GM12878 (cell line): ENCODE results near the gene CARD9. TPM values are rescaled to one million over a fixed set of nuclear protein-coding genes. Genes with fewer than 3 reads are reported as not detected.

Experiments used
- ATF7 ChIP-seq: fragments of 450-650 bp; IDR thresholded peaks from 2 replicates; pipeline ENCODE4 v1.6.1; 2016; ENCODE audit warnings: low read depth, mild to moderate bottlenecking
- CBFB ChIP-seq: IDR thresholded peaks from 2 replicates; pipeline ENCODE4 v1.6.1; 2016; ENCODE audit warnings: antibody characterized with exemption, low read depth
- HCFC1 ChIP-seq: fragments of 150-350 bp; IDR thresholded peaks from 2 replicates; pipeline ENCODE4 v1.6.1; 2014; ENCODE audit warnings: low read length
- IKZF2 ChIP-seq, 2 experiments: fragments of 450-650 bp; IDR thresholded peaks; 2 replicates each; pipeline ENCODE4 v1.6.1; 2017; ENCODE audit warnings: mild to moderate bottlenecking in 2 of 2, moderate library complexity in 2 of 2
- KLF5 ChIP-seq: fragments of 450-650 bp; IDR thresholded peaks from 2 replicates; pipeline ENCODE4 v1.6.1; 2014; ENCODE audit warnings: mild to moderate bottlenecking; ENCODE audit not compliant: partially characterized antibody
- MXI1 ChIP-seq: fragments of 150-350 bp; IDR thresholded peaks from 2 replicates; pipeline ENCODE4 v1.6.1; 2011; ENCODE audit warnings: low read depth, mild to moderate bottlenecking, inconsistent platforms, low read length, improper control_type of control experiment
- NR2C2 ChIP-seq: IDR thresholded peaks from 2 replicates; pipeline ENCODE4 v1.6.1; 2011; ENCODE audit warnings: borderline replicate concordance, low read depth; ENCODE audit not compliant: control insufficient read depth, insufficient read length
- SMC3 ChIP-seq: IDR thresholded peaks from 2 replicates; pipeline ENCODE4 v1.6.1; 2011; ENCODE audit warnings: low read length, improper control_type of control experiment, borderline replicate concordance
- SREBF2 ChIP-seq: IDR thresholded peaks from 2 replicates; pipeline ENCODE4 v1.6.1; 2012; ENCODE audit warnings: mild to moderate bottlenecking, low read length
- SUPT20H ChIP-seq: IDR thresholded peaks from 2 replicates; pipeline ENCODE4 v1.6.1; 2011; ENCODE audit warnings: low read depth, mild to moderate bottlenecking, low read length, moderate library complexity, borderline replicate concordance; ENCODE audit not compliant: control insufficient read depth
- TARDBP ChIP-seq: IDR thresholded peaks from 2 replicates; pipeline ENCODE4 v1.6.1; 2016; ENCODE audit warnings: borderline replicate concordance
- WRNIP1 ChIP-seq: IDR thresholded peaks from 2 replicates; pipeline ENCODE4 v1.6.1; 2011; ENCODE audit warnings: low read depth, low read length, improper control_type of control experiment, borderline replicate concordance
- YY1 ChIP-seq: IDR thresholded peaks from 2 replicates; pipeline ENCODE4 v1.6.1; 2011; ENCODE audit warnings: low read depth, mild to moderate bottlenecking, low read length
- ZNF274 ChIP-seq: IDR thresholded peaks from one replicate; pipeline ENCODE4 v1.8.0; 2011; ENCODE audit not compliant: insufficient read length, insufficient read depth
- polyA plus RNA-seq, 11 experiments: library from polyadenylated mRNA; depleted of rRNA in 4 of 11; unstranded in 6 of 11; stranded (reverse) in 5 of 11; fragments of >200 nt; fragmentation: Nextera tagmentation in 4 of 11; fragmentation: Illumina TruSeq in 1 of 11; extraction: Ambion mirVana in 4 of 11; extraction: Trizol in 1 of 11; gene quantifications; 1 replicate in 1 of 11; 2 replicates in 10 of 11; pipeline versions ENCODE4 v1.2.1 to v1.2.3, GENCODE V29; 2011 to 2016; ENCODE audit warnings: inconsistent platforms in 2 of 11, missing spikeins in 2 of 11, low read depth in 1 of 11
- total RNA-seq, 4 experiments: library from RNA; depleted of rRNA in 3 of 4; stranded (reverse); fragments of >200 nt in 3 of 4; fragmentation: Illumina TruSeq in 1 of 4; extraction: Trizol in 1 of 4; gene quantifications; 2 replicates each; pipeline versions ENCODE4 v1.2.1 to v1.2.3, GENCODE V29; 2013 to 2021
- TF ChIP-seq, protein P1 (sequence below), 3 experiments: IDR thresholded peaks in 2 of 3; conservative IDR thresholded peaks in 1 of 3; 2 replicates each; pipeline ENCODE4 v1.5.1; 2011; ENCODE audit warnings: low read depth in 3 of 3, low read length in 3 of 3, mild to moderate bottlenecking in 3 of 3, control low read depth in 2 of 3, moderate library complexity in 2 of 3, inconsistent platforms in 1 of 3, mixed read lengths in 1 of 3; ENCODE audit not compliant: control insufficient read depth in 2 of 3, insufficient read depth in 1 of 3; ENCODE audit errors: extremely low read depth in 1 of 3
- TF ChIP-seq, protein P2 (sequence below): IDR thresholded peaks from 2 replicates; pipeline ENCODE4 v1.6.1; 2011; ENCODE audit warnings: mild to moderate bottlenecking, low read depth, low read length, moderate library complexity; ENCODE audit not compliant: insufficient replicate concordance
- TF ChIP-seq, protein P3 (sequence below): IDR thresholded peaks from 2 replicates; pipeline ENCODE4 v1.6.1; 2011; ENCODE audit warnings: low read depth, low read length, improper control_type of control experiment, borderline replicate concordance
- TF ChIP-seq, protein P4 (sequence below): IDR thresholded peaks from 2 replicates; pipeline ENCODE4 v1.6.1; 2012; ENCODE audit warnings: low read depth, low read length, improper control_type of control experiment
- TF ChIP-seq, protein P5 (sequence below): fragments of 450-650 bp; IDR thresholded peaks from 2 replicates; pipeline ENCODE4 v1.6.1; 2018; ENCODE audit warnings: mild to moderate bottlenecking, low read depth, moderate library complexity; ENCODE audit not compliant: partially characterized antibody
- TF ChIP-seq, protein P6 (sequence below): fragments of 450-650 bp; IDR thresholded peaks from 2 replicates; pipeline ENCODE4 v1.6.1; 2014; ENCODE audit warnings: mild to moderate bottlenecking

Gene CARD9
- total and polyA plus RNA-seq, 10 of the 15 experiments (the other 5 are each of a cell fraction or from before 2014, with no cell fraction given) = 0.11 to 4.9 (median 1.8) TPM; not detected in 1

DNA sequence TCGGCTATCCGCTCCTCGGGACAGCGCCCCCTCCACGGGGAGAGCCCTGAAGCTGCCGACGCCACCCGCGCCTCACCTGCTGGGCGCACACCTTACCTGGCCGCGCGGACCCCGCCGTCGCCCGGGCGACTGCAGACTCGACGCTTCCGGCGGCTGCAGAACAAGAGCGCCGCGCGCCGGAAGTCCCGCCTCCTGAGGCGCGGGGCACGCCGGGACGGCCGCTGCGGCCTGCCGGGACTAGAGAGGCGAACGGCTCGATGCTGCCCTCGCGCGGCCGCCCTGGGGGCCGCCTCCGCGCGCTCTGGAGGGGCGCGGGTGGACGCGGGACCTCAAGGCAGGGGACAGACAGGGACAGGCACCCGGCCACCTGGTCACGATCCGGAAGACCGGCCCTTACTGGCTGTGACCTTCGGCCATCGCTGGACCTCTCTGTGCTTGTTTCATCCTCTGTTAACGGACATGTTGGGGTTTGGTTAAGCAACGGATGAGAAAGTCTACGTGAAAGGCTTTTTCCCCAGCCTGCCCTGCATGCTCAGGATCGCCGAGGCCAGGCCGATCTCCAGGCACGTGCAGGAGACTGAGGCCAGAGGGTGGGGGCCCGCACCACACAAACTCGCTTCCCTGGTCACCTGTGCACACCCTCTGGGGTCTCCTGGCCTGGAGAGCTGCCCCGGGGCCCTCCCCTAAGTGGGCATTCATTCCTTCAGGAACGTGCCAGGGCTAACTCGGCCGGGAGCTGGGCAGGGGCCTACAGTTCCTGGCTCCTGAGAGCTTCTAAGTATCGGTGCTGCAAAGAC, 26.8 kb upstream of the CARD9 start, which contains the start of gene SNAPC4 (continued):
- TF ChIP-seq, protein P1, sequence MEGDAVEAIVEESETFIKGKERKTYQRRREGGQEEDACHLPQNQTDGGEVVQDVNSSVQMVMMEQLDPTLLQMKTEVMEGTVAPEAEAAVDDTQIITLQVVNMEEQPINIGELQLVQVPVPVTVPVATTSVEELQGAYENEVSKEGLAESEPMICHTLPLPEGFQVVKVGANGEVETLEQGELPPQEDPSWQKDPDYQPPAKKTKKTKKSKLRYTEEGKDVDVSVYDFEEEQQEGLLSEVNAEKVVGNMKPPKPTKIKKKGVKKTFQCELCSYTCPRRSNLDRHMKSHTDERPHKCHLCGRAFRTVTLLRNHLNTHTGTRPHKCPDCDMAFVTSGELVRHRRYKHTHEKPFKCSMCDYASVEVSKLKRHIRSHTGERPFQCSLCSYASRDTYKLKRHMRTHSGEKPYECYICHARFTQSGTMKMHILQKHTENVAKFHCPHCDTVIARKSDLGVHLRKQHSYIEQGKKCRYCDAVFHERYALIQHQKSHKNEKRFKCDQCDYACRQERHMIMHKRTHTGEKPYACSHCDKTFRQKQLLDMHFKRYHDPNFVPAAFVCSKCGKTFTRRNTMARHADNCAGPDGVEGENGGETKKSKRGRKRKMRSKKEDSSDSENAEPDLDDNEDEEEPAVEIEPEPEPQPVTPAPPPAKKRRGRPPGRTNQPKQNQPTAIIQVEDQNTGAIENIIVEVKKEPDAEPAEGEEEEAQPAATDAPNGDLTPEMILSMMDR (IDR thresholded peaks at IDR 0.05 in 2 of 3, conservative IDR thresholded peaks at IDR 0.05 in 1 of 3; ENCODE audit: control insufficient read depth in 2 of 3, extremely low read depth in 1 of 3, insufficient read depth in 1 of 3, low read depth in 3 of 3, low read length in 3 of 3) = peak; percentile 75 to 96 (median 89)
- TF ChIP-seq ZNF274 = no peak
- TF ChIP-seq, protein P2, sequence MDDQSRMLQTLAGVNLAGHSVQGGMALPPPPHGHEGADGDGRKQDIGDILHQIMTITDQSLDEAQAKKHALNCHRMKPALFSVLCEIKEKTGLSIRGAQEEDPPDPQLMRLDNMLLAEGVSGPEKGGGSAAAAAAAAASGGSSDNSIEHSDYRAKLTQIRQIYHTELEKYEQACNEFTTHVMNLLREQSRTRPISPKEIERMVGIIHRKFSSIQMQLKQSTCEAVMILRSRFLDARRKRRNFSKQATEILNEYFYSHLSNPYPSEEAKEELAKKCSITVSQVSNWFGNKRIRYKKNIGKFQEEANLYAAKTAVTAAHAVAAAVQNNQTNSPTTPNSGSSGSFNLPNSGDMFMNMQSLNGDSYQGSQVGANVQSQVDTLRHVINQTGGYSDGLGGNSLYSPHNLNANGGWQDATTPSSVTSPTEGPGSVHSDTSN = no peak
- TF ChIP-seq, protein P3, sequence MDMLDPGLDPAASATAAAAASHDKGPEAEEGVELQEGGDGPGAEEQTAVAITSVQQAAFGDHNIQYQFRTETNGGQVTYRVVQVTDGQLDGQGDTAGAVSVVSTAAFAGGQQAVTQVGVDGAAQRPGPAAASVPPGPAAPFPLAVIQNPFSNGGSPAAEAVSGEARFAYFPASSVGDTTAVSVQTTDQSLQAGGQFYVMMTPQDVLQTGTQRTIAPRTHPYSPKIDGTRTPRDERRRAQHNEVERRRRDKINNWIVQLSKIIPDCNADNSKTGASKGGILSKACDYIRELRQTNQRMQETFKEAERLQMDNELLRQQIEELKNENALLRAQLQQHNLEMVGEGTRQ = no peak
- TF ChIP-seq IKZF2 (IDR thresholded peaks at IDR 0.05) = no peak
- TF ChIP-seq KLF5 = peak; percentile 85
- TF ChIP-seq SREBF2 = no peak
- no peak for TF ChIP-seq CBFB
- peak; percentile 72 for TF ChIP-seq HCFC1
- TF ChIP-seq TARDBP = no peak
- peak; percentile 93 for TF ChIP-seq MXI1
- peak; percentile 83 for TF ChIP-seq YY1
- TF ChIP-seq, protein P4, sequence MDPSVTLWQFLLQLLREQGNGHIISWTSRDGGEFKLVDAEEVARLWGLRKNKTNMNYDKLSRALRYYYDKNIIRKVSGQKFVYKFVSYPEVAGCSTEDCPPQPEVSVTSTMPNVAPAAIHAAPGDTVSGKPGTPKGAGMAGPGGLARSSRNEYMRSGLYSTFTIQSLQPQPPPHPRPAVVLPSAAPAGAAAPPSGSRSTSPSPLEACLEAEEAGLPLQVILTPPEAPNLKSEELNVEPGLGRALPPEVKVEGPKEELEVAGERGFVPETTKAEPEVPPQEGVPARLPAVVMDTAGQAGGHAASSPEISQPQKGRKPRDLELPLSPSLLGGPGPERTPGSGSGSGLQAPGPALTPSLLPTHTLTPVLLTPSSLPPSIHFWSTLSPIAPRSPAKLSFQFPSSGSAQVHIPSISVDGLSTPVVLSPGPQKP = peak; percentile 68
- no peak for TF ChIP-seq NR2C2
- no peak for TF ChIP-seq WRNIP1
- TF ChIP-seq SMC3 = peak; percentile 55; the same call in 1 of the 2 replicates
- TF ChIP-seq, protein P5, sequence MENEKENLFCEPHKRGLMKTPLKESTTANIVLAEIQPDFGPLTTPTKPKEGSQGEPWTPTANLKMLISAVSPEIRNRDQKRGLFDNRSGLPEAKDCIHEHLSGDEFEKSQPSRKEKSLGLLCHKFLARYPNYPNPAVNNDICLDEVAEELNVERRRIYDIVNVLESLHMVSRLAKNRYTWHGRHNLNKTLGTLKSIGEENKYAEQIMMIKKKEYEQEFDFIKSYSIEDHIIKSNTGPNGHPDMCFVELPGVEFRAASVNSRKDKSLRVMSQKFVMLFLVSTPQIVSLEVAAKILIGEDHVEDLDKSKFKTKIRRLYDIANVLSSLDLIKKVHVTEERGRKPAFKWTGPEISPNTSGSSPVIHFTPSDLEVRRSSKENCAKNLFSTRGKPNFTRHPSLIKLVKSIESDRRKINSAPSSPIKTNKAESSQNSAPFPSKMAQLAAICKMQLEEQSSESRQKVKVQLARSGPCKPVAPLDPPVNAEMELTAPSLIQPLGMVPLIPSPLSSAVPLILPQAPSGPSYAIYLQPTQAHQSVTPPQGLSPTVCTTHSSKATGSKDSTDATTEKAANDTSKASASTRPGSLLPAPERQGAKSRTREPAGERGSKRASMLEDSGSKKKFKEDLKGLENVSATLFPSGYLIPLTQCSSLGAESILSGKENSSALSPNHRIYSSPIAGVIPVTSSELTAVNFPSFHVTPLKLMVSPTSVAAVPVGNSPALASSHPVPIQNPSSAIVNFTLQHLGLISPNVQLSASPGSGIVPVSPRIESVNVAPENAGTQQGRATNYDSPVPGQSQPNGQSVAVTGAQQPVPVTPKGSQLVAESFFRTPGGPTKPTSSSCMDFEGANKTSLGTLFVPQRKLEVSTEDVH = no peak
- no peak for TF ChIP-seq ATF7
- TF ChIP-seq SUPT20H = no peak
- TF ChIP-seq, protein P6, sequence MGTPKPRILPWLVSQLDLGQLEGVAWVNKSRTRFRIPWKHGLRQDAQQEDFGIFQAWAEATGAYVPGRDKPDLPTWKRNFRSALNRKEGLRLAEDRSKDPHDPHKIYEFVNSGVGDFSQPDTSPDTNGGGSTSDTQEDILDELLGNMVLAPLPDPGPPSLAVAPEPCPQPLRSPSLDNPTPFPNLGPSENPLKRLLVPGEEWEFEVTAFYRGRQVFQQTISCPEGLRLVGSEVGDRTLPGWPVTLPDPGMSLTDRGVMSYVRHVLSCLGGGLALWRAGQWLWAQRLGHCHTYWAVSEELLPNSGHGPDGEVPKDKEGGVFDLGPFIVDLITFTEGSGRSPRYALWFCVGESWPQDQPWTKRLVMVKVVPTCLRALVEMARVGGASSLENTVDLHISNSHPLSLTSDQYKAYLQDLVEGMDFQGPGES = peak; percentile 46; the same call in 1 of the 2 replicates
